ENCODE results near the gene IQCB1.

GRCh38 chr3:121758727-121759450 lies 76.0 kb downstream of the IQCB1 start:
- TF ChIP-seq CTCF (IDR thresholded peaks at IDR 0.05; ENCODE audit: low read depth, low read length) (no peak), POLR2A (IDR thresholded peaks at IDR 0.05; ENCODE audit: extremely low read depth, insufficient read length) (no peak)

Data from NB4 (cell line).